ENCODE data around the gene ACSF3. TPM values are rescaled to one million over a fixed set of nuclear protein-coding genes. Genes with fewer than 3 reads are reported as not detected.

ACSF3 gene
- total and polyA plus RNA-seq, 2 of the 4 experiments (the other 2 are of a cell fraction), result 9.5 to 14.2 TPM

DNA sequence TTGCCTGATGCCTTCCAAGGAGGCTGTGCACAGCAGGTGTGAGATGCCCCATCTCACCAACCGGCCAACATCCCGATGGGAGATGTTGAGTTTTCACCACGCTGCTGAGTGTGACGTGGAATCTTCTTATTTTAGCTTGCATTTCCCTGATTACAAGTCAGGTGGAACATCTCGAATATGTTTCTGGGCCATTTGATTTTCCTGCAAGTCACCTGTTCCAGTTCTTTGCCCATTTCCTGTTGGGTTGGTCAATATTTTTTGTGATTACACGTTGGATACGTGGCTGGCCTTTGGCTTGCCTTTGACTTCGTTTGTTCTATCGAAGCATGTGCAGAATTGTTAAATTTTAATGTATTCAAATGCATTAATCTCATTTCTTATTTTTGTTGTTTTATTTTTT, 69.6 kb downstream of the ACSF3 start:
- no peaks in the 10 kb centered on the region for H3K79me1 ChIP-seq (ENCODE audit: low read depth in 1 of 2, low read length in 2 of 2)
- peaks cover 2% of the 10 kb centered on the region; the same call in 1 of the 2 replicates for H3K4me1 ChIP-seq (ENCODE audit: control insufficient read depth, insufficient read depth, low read length)
- no peak overlapping the region for H4K5ac ChIP-seq (ENCODE audit: low read depth, low read length)
- no peak overlapping the region for H4K91ac ChIP-seq (ENCODE audit: insufficient read depth, low read depth, low read length)
- H3K18ac ChIP-seq (ENCODE audit: low read depth, low read length), result no peak overlapping the region
- no peak overlapping the region for H2AK5ac ChIP-seq (ENCODE audit: low read depth, low read length)
- H2BK120ac ChIP-seq (ENCODE audit: low read depth, low read length), result no peak overlapping the region
- DNase-seq, result no peak
- no TSS peak for BruUV-seq (replicated peaks)
- H2BK5ac ChIP-seq (ENCODE audit: low read depth, low read length, poor library complexity, severe bottlenecking), result no peak overlapping the region
- no peaks in the 10 kb centered on the region for H3K36me3 ChIP-seq (ENCODE audit: control insufficient read depth, insufficient read depth, low read length)
- no peak overlapping the region for H3K9ac ChIP-seq (ENCODE audit: low read depth, low read length)
- dilution Hi-C loops (cut with HindIII; ENCODE audit: low sequenced_read_pairs, unreplicated experiment) (no loop called here), intact Hi-C loops (cut with micrococcal nuclease) (no loop called here), in situ Hi-C loops (cut with MboI; ENCODE audit: low sequenced_read_pairs) (loop anchor here (10.0 kb wide), 1 partner anchor 418 kb away; no protein-coding TSS in a partner anchor)
- H4K20me1 ChIP-seq (ENCODE audit: insufficient read depth, low read length), result no peaks in the 10 kb centered on the region
- no peak for ATAC-seq (ENCODE audit: low read depth)
- H3K14ac ChIP-seq (replicated peaks; ENCODE audit: low read depth, low read length), result no peak overlapping the region
- no peak overlapping the region for H2BK20ac ChIP-seq (ENCODE audit: low read depth, low read length)
- no peak overlapping the region for H4K8ac ChIP-seq (ENCODE audit: low read depth in 2 of 2, low read length in 2 of 2)
- ChIA-PET POLR2A (ENCODE audit: unreplicated experiment) (no interaction called here), CTCF (no interaction called here)
- WGBS, 2 experiments (ENCODE audit: extremely low coverage in 2 of 2, insufficient read length in 1 of 2), result 89% methylated on average over 4 of the region's 9 CpGs; no CpG with 5 or more reads in 1 of the 2 experiments
- no peak overlapping the region for H2BK15ac ChIP-seq (ENCODE audit: low read depth, low read length)
- H3K4me2 ChIP-seq (ENCODE audit: low read depth, low read length), result no peak overlapping the region
- peaks cover 6% of the 10 kb centered on the region for H3K27me3 ChIP-seq (ENCODE audit: control insufficient read depth, insufficient read depth, low read length)
- TF ChIP-seq RAD21 (IDR thresholded peaks at IDR 0.05; ENCODE audit: low read length) (no peak), SMC3 (IDR thresholded peaks at IDR 0.05; ENCODE audit: low read depth, low read length) (no peak), CTCF (conservative IDR thresholded peaks at IDR 0.05; ENCODE audit: low read depth, low read length) (no peak), FOS (IDR thresholded peaks at IDR 0.05; ENCODE audit: low read depth, low read length) (no peak), BHLHE40 (IDR thresholded peaks at IDR 0.05; ENCODE audit: low read depth, low read length) (no peak)
- TF ChIP-seq, protein P1, sequence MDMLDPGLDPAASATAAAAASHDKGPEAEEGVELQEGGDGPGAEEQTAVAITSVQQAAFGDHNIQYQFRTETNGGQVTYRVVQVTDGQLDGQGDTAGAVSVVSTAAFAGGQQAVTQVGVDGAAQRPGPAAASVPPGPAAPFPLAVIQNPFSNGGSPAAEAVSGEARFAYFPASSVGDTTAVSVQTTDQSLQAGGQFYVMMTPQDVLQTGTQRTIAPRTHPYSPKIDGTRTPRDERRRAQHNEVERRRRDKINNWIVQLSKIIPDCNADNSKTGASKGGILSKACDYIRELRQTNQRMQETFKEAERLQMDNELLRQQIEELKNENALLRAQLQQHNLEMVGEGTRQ (IDR thresholded peaks at IDR 0.05; ENCODE audit: low read depth, low read length), result no peak
- no peak overlapping the region for H3K56ac ChIP-seq (ENCODE audit: extremely low read depth, insufficient read depth, low read length)
- no peak overlapping the region for H2AK9ac ChIP-seq (replicated peaks; ENCODE audit: low read depth, low read length, poor library complexity)
- H3K4ac ChIP-seq (ENCODE audit: low read depth, low read length), result no peak overlapping the region
- no peaks in the 10 kb centered on the region for H3K9me1 ChIP-seq (ENCODE audit: insufficient read depth, low read length)
- no peak overlapping the region for H3K4me3 ChIP-seq (ENCODE audit: insufficient read depth, low read depth, low read length)
- H2AFZ ChIP-seq (replicated peaks; ENCODE audit: low read length, poor library complexity), result no peak overlapping the region
- no peak overlapping the region for H3K23ac ChIP-seq (ENCODE audit: low read depth, low read length)
- H3K27ac ChIP-seq (ENCODE audit: insufficient read depth, low read length), result no peak overlapping the region
- H3K9me3 ChIP-seq (ENCODE audit: control insufficient read depth, insufficient read depth, low read length), result no peaks in the 10 kb centered on the region
